ENCODE results near the gene NF2.

GRCh38 chr22:29639096-29639495 is 35.7 kb downstream of the NF2 start:
- TF ChIP-seq YY1 (IDR thresholded peaks at IDR 0.05; ENCODE audit: insufficient read depth, insufficient read length) (no peak), ZNF274 (IDR thresholded peaks at IDR 0.05; ENCODE audit: low read depth, low read length) (no peak)

Measured in NT2/D1 (cell line).